ENCODE data around the gene C10orf53.

Gene C10orf53, protein sequence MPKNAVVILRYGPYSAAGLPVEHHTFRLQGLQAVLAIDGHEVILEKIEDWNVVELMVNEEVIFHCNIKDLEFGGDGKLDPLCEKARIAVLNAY

DNA sequence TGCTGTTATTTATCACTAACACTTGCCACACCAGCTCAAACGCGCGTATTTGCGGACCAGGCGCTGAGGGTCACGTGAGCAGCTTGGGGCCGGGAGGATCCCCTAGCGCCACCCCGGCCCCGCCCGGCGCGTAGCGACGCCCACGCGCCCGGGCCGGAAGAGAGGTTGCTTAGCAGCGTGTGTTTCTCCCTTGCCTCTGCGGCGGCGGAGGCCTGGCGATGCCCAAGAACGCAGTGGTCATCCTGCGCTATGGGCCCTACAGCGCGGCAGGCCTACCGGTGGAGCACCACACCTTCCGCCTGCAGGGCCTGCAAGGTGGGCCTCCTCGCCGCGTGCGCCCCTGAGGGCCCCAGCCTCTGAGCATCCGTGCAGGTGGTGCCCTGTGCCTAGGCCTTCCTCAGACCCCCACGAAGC is at the start of gene C10orf53:
Gene C10orf53, plus strand, starts transcription at position 172 of the 414 bp plus-strand sequence. Its CDS starts 47 bp downstream, at position 219.
- no peak for DNase-seq (ENCODE audit: low read depth in 3 of 3)

DNA sequence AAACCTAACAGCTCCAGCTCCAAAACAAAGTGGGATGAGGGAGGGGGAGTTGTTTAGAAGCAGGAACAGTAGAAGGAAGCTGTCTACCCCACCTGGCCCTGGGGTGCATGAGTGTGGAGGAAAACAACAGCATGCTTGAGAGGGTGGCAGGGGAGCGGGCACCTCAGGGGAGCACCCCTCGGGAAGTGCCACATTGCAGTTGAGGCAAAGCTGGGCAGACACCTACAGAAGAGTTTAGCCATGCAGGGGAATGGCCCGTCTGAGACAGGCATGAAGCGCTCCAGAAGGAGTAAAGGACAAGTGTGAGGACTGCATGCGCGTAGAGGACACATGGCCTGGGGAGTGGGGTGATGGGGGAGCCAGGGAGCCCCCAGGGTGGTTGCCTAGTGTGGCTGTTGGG is 47.5 kb upstream of the C10orf53 start:
- DNase-seq (ENCODE audit: low read depth in 3 of 3): no peak

DNA sequence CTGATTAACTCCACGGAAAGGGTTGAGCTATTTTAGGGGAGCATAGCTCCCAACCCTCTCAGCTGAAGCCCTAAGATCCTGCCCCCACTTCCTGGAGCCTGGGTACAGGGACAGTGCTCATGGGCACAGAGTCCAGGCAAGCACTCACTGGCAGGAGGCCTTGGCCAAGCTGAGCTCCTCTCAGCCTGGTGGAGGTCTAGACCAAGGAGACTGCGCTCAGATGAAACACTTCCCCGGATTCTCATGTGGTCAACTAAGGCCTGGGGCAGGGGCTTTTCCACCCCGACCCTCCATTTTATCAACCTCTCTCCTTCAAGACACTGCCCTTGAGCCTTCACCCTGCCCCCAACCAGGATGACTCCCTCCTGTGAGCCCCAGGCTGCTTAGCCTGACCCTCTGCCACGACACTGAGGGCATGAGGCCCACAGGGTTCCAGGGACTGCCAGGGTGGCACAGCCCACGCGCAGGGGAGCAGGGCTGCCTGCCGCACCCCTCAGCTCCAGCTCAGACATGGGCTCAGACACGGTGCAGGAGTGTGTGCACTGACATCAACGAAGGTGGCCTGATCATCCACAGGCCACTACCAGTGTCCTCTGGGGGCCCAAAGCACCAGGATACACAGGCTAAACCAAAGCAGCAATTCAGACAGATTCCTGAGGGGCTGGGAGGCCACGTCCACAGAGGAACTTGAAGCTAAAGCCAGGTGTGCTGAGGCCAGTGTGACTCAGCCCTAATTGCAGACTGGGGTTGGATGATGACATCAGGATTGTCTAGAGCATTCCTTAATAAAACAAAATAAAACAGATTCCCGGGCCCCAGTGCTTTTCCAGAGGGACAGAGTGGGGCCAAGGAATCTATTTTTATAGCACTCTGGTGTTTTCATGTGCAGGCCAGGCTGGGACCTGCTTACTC is 46.8 kb upstream of the C10orf53 start:
- DNase-seq (ENCODE audit: low read depth in 3 of 3): no peak

DNA sequence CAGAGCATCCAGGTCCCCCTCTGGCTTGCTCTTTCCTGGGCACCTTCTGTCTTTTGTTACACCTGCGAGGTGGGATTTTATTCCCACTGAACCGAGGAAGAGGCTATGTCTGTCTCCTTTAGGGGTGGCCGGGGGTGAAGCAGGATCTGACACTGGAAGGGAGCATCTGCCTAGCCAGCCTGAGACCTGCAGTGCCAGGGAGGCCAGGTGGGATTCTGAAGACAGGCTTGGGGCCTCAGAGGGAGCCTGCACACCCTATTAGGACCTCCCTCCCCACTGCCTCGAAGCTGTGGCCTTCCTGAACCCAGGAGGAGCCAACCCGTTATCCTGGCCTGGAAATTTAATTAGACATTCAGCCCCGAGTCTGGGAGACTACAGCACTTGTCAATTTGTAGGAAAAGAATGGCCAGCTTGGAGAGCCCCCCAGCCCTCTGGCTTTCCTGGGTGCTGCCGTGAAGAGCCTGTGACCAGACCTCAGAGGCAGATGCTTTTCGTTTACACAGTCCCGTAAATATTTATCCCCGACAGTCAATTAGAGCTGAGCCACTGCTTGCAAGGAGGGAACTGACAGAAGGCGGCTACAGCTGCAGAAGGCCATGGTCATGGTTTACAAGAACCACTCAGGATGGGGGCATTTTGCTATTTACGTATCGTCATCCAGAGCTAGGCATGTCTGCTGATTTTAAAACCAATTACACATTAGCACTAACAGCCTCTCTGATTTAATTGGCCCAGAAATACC is 46.0 kb upstream of the C10orf53 start:
- DNase-seq (ENCODE audit: low read depth in 3 of 3): no peak

DNA sequence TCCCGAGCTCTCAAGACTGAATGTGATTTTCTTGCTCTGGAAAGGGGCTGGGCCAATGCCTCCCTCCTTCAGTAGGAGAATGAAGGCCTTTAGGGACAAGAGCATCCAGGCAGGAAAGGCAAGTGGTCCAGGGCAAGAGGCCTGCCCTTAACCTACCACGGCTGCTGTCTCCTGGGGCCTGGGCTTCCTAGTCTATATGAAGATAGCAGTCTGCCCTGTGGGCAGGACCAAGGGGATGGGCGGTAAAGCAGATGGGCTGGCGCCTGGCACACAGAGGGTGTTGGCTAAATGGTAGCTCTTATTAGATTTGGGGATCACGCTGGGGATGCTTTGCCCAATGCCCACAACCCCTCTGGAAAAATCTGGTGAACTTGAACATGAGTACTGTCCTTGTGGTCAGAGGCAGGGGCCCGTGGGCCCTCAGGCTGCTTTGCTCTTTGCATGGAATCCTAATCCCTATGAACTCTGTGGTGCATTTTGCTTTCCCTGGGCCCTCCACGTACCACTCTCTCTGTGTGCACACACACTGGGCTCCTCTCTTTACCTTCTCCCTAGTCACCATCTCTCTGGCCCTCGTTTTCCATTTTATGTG is 45.3 kb upstream of the C10orf53 start:
- DNase-seq (ENCODE audit: low read depth in 3 of 3): no peak

DNA sequence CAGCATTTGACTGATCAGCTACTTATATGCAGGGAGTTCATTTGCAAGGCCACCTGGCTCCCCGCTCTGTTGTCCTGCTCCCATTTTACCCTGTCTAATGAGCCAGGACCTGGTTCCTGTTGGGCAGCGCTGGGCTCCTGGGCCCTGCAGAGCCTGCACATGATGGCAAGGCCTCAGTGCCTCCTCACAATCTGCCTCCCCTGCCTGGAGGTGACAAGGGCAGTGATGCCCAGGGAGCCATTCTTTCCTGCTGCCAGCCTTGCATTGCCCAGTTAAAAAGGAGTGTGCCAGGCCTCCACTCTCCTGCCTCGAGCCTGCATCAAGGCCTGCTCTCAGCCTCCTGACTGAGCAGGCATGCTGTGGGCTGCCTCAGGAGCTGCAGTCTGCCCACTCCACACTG is 37.1 kb upstream of the C10orf53 start:
- no peak for DNase-seq (ENCODE audit: low read depth in 3 of 3)

DNA sequence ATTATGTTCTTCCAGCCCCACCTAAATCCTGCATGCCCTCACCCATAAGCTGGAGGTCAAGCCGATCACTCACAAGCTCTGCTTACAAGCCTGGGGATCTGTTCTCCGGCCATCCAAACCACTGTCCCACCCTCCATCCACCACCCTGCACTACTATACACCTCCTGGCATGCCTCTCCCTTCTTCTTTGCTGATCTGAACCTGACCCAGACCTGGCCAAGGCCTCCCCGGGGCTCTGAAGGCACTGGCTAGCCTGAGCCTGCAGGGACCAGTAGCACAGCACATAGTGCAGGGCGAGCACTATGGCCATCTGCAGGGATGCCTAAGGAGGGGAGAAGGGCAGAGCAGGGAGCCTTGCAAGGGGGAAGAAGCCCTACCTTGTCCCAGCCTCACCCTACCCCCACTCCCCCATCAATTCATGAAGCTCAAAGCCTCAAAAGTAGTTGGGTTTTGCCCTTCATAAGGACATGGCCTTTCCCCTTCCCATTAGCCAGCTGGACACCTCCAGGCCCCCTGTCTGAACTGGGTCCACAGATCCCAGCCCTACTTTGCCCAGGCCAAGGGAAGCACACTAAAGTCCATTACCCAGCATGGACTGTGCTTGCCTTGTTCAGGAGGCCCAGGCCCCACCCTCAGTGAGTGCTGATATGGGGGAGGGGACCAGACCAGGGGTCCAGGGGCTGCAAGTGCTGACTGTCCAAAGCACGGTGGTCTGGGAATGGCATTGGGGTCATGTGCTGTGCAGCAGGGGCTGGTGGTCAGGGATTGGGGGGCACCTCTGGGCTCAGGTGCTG is 36.0 kb upstream of the C10orf53 start:
- DNase-seq (ENCODE audit: low read depth in 3 of 3): no peak

DNA sequence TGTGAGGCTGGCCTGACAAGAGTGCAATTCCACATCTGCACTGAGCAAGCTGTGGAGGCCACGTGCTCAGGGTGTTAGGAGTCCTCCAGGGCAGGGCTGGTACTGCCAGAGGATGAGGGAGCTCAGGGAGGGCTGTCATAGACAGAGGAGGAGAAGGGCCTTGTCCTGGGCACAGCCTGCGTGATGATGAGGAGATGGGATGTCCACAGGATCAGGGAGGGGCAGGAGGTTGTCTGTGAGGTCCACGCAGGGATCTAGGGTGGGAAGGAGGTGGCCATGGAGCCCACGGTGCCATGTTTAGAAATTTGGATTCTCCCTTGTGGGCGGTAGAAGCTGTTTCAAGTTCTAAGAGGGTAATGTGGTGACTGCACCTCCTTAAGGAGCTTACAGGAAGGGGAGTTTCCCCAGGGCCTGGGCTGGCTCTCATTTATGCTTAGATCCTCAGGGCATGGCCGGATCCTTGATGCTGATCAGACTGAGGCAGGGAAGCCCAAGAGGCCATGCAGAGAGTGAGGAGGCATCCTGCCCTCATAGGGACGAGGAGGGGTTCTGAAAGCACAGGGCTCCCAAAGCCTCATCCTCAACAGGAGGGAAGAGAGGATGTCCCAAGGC is 35.3 kb upstream of the C10orf53 start:
- no peak for DNase-seq (ENCODE audit: low read depth in 3 of 3)

DNA sequence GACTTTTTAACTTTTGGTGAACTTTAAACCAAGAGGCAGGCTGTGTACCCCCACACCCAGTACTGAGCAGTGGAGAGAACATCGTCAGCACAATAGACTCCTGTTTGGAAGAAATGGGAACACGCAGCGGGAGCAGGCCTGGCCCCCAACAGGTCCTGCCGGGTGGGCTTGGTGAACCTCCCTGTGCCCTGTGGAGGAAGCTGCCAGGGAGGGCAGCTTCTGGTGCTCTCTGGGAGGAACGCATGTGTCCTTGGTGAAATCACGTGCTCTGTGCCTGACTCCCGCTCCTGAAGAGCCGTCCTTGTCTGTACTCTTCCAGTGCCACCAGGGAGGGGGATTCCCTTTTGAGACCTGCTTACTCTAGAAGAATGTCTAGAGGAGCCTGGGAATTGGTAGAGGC is 34.0 kb upstream of the C10orf53 start:
- DNase-seq (ENCODE audit: low read depth in 3 of 3): no peak

DNA sequence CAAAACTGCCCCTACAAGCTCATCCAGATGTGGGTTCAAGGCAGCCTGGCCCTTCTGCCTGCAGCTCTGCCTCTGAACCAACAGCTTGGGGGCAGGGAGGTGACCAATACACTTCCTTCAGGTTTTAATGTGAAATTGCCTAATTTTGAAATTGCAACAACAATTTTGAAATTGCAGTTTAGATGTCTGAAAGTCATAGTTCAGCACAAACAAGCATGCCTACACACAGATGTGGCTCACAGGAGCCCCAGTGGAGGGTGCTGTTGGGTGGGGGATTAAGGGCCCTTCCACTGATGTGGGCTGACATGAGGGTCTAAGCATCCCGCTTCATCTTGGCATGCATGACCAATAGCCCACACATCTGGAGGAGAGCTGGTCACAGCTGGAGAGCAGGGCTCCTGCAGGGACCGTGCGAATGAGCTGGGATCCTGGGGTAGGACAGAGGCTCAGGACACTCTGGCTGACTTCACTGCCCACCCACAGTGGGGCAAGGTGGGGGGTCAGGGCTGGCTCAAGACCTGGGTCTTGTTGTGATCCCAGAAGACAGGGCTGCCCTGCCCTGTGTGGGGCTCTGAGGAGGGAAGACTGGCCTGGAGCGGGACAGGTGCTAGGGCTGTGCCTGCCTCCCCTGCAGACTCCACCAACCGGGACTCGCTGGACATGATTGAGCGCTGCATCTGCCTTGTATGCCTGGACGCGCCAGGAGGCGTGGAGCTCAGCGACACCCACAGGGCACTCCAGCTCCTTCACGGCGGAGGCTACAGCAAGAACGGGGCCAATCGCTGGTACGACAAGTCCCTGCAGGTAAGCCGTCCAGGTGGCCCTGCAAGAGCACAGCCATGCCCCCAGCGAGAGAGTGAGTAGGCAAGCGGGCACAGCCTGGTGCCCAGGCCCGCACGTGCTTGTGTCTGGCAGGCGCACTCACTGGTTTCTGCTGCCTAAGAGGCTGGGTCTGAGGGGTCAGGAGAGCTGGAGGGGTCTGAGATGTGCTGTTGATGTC is 33.3 kb upstream of the C10orf53 start:
- DNase-seq (ENCODE audit: low read depth in 3 of 3): no peak

DNA sequence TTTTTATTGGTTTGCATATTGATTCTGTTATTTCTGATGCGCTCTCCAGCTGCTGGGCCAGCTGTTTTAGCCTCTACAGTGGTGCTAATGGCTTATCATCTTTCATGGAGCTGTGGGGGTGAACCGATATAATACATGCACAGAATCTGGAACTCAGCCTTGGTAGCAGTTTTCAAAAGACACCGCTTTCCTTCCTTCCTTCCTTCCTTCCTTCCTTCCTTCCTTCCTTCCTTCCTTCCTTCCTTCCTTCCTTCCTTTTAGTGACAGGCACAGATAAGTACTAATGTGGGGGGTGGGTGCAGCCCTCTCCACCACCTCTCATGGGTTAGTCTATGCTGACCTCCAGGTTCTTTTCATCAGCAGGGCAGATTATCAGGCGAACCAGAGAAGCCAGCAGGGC is 31.9 kb upstream of the C10orf53 start:
- DNase-seq (ENCODE audit: low read depth in 3 of 3): no peak

DNA sequence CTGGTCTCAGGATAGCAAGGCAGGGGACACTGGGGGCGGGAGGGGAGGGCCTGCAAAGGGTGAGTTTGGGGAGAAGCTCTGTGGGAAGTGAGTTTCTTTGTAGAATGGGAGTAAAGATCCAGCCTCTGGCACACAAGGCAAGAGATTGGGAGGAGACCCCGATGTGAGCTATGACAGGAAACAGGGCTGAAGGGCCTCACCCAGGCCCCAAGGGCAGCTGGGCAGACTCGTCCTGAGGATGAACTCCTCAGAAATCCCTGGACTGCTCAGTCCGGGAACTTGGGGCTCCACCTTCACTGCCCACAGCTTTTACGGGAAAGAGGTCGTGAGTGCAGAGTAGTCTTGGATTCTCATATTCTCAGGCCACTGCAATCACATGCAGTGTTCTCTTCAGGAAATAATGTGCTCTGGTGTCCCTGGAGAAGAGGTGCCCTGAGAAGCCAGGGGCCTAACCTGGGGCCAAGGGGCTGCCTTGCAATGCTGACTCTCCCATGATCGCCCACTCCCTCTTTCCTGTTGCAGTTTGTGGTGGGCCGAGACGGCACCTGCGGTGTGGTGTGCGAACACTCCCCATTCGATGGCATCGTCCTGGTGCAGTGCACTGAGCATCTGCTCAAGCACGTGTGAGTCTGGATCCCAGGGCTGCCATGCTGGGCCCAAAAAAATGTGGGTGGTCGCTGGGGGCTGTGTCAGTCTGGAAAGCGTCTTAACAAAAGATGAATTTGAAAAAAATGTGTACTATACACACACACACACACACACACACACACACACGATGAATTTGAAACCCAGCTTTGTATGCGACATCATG is 31.3 kb upstream of the C10orf53 start:
- DNase-seq (ENCODE audit: low read depth in 3 of 3): no peak

DNA sequence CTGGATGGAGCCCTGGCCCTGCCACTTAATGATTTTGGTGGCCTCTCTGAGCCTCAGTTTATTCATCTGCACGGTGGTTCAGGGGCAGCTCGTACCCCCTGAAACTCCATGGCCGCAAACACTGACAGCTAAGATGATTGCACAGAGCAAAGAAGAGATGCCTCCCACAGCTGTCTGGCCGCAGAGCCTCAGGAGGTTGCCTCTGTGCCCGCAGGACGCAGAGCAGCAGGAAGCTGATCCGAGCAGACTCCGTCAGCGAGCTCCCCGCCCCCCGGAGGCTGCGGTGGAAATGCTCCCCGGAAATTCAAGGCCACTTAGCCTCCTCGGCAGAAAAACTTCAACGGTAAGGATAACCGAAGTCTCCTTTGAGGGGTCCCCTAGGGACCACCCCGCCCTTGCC is 30.2 kb upstream of the C10orf53 start:
- no peak for DNase-seq (ENCODE audit: low read depth in 3 of 3)

DNA sequence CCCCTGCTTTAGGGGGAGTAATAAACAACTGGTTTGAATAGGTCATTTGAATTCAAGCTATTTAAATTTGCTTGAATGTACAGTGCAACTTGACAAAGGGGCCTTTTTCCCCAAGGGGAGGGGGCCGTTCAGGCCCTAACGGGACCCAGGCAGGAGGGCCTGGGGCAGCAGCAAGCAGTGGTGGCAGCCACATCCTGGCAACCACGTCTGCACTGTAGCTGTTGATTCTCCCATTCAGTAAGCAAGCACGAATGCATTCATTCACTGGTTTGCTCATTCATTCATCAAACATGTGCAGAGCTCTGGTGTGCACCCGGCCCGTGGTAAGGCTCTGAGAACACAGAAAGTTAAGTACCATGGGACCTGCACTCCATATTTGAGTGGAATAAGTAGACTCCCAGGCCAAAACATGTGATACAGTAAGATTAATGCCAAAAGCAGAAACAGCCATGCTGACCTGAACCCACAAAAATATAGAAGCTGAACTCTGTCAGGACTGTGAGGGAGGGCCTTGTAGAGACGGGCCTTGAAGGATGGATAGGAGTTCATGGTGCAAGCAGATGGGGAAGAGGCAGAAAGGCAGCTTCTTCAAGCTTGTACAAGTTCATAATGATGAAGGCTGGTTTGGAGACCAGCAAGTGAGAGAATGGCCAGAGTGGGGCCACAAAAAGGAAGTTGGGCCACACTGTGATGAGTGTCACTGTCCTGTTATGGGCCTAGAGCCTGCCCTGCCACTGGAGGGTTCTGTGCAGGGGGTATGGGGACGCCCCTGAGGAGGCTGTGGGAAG is 29.3 kb upstream of the C10orf53 start:
- DNase-seq (ENCODE audit: low read depth in 3 of 3): no peak

DNA sequence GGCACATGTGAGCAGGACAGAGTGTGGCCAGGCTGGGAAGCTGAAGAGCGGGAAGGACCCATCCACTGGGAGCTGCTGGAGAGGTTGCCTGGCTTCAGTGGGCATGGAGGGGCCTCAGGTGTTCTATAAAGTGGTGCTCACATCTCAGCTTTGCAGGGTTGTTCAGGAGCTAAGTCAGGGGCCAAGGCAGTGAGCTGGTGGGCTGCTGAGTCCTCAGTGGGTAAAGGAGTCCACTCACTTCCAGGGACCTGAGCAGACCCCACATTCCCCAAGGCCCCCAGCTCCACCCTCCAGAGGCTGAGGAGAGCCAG is 28.8 kb upstream of the C10orf53 start:
- DNase-seq (ENCODE audit: low read depth in 3 of 3): no peak

DNA sequence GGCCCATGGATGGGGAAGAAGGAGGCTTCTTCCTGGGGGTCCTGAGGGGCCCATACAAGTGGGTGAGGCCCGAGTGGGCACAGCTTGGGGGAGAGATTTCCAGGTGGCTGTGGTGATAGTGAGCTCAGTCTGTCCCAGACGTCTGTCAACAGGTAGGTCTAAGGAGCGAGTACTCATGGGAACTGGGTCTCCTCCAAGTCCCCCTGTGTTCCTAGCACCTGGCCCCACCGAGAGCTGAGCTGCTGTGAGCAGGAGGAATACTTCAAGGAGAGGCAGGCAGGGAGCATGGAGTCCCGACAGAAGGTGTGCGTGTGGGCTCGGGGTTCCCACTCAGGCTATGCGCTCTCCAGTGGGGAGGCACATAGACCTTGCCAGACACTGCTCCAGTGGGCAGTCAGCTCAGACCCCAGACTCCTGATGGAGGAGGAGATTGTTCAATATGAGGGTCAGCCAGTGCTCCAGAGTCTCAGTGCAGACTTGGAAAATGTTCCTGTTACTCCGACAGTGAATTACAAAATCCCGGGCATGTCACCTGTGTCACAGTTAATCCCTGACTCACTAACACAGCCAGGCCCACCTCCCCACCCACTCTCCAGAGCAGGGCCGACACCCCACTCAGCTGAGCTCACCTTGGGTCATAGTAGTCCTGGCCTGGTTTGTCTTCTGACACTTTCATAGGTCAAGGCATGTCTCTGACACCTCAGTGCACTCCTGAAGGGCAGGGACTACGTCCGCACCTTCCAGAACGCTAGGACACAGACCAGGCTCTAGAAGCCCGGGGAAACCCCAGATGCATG is 28.2 kb upstream of the C10orf53 start:
- no peak for DNase-seq (ENCODE audit: low read depth in 3 of 3)

DNA sequence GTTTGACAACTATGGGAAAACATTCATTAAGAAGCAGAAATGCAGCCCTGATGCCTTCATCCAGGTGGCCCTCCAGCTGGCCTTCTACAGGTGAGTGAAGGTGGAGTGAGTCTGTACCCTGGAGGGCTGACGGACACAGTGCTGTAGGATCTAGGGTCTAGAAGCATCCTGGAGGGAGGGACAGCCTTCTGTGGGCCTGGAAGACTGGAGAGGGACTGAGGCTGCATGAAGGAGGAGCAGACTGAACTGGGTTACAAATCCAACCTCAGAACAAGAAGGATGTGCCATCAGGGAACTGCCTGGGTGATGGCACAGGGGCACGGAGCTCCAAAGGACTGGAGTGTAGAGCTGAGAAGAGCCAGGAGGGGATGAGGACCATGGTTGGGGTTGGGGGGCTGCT is 27.5 kb upstream of the C10orf53 start:
- no peak for DNase-seq (ENCODE audit: low read depth in 3 of 3)
